Measurements from ENCODE around the gene IFTAP.

DNA sequence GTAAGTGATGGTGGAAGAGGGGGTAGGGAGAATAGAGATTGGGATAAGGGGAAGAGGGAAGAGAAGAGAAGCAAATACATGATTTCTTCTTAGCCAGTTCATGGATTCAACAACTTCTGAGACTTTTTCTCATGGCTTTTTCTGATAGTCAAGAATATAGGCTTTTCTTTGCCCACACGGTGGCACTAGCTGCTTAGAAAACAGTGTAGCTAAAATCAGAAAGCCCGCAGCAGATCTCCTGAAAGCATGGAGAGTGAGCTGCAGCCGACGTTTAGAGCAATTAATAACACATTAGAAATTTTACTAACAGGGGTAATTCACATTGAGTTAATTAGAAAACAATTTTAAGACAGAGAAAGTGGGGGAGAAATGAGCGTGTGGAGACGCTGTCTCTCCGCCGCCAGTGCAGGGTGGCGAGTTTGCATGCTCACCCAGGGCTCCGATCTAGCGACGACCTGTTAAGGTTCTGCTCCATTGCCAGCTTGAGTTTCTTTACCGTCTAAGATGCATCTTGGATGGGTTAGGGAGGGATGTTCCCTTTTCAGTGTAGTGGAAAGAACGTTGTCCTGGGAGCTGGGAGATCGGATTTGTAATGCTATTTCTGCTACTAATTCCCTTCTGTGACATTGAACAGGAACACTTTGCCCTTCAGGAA is 29.8 kb upstream of the IFTAP start:
- TF ChIP-seq, protein P1, sequence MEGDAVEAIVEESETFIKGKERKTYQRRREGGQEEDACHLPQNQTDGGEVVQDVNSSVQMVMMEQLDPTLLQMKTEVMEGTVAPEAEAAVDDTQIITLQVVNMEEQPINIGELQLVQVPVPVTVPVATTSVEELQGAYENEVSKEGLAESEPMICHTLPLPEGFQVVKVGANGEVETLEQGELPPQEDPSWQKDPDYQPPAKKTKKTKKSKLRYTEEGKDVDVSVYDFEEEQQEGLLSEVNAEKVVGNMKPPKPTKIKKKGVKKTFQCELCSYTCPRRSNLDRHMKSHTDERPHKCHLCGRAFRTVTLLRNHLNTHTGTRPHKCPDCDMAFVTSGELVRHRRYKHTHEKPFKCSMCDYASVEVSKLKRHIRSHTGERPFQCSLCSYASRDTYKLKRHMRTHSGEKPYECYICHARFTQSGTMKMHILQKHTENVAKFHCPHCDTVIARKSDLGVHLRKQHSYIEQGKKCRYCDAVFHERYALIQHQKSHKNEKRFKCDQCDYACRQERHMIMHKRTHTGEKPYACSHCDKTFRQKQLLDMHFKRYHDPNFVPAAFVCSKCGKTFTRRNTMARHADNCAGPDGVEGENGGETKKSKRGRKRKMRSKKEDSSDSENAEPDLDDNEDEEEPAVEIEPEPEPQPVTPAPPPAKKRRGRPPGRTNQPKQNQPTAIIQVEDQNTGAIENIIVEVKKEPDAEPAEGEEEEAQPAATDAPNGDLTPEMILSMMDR (IDR thresholded peaks at IDR 0.05) = peak; percentile 32 to 71 (median 65)
- TF ChIP-seq POLR2A (IDR thresholded peaks at IDR 0.05) (no peak), POLR2AphosphoS5 (IDR thresholded peaks at IDR 0.05) (no peak)
